ENCODE data around the gene ZG16B.

ZG16B gene

GRCh38 chr16:2842340-2843000 is 12.4 kb downstream of the ZG16B start:
- peak; percentile 66 to 81 for DNase-seq (ENCODE audit: low read depth in 1 of 2, low spot score in 1 of 2)

- no peak for DNase-seq (ENCODE audit: low read depth in 1 of 2, low spot score in 1 of 2)
Measured at GRCh38 chr16:2843526-2843925, 13.4 kb downstream of the ZG16B start.

- no peak for DNase-seq (ENCODE audit: low read depth in 1 of 2, low spot score in 1 of 2)
Measured at GRCh38 chr16:2845116-2845515, 15.0 kb downstream of the ZG16B start.

GRCh38 chr16:2846511-2847310 is 16.6 kb downstream of the ZG16B start:
- no peak for DNase-seq (ENCODE audit: low read depth in 1 of 2, low spot score in 1 of 2)

- no peak for DNase-seq (ENCODE audit: low read depth in 1 of 2, low spot score in 1 of 2)
Measured at GRCh38 chr16:2848933-2849725, 19.0 kb downstream of the ZG16B start.

GRCh38 chr16:2852003-2852730 is 22.1 kb downstream of the ZG16B start:
- no peak for DNase-seq (ENCODE audit: low read depth in 1 of 2, low spot score in 1 of 2)

GRCh38 chr16:2852731-2853507 is 22.8 kb downstream of the ZG16B start:
- DNase-seq (ENCODE audit: low read depth in 1 of 2, low spot score in 1 of 2), result no peak

GRCh38 chr16:2853531-2854073 is 23.5 kb downstream of the ZG16B start:
- DNase-seq (ENCODE audit: low read depth in 1 of 2, low spot score in 1 of 2), result no peak

- no peak for DNase-seq (ENCODE audit: low read depth in 1 of 2, low spot score in 1 of 2)
Measured at GRCh38 chr16:2854700-2855309, 24.7 kb downstream of the ZG16B start.

- no peak for DNase-seq (ENCODE audit: low read depth in 1 of 2, low spot score in 1 of 2)
Measured at GRCh38 chr16:2855536-2855935, 25.4 kb downstream of the ZG16B start.

- DNase-seq (ENCODE audit: low read depth in 1 of 2, low spot score in 1 of 2), result no peak
Measured at GRCh38 chr16:2856061-2856670, 26.1 kb downstream of the ZG16B start.

- DNase-seq (ENCODE audit: low read depth in 1 of 2, low spot score in 1 of 2), result no peak
Measured at GRCh38 chr16:2856686-2857450, 26.8 kb downstream of the ZG16B start.

- DNase-seq (ENCODE audit: low read depth in 1 of 2, low spot score in 1 of 2), result no peak
Measured at GRCh38 chr16:2857451-2858244, 27.5 kb downstream of the ZG16B start, which contains the start of gene PRSS22. PRSS22 (minus strand) TSS chr16:2858170; CDS start chr16:2858104, 66 bp downstream.

GRCh38 chr16:2858245-2859025 is 28.3 kb downstream of the ZG16B start:
- DNase-seq (ENCODE audit: low read depth in 1 of 2, low spot score in 1 of 2), result no peak

- DNase-seq (ENCODE audit: low read depth in 1 of 2, low spot score in 1 of 2), result no peak
Measured at GRCh38 chr16:2859686-2860265, 29.7 kb downstream of the ZG16B start.

- no peak for DNase-seq (ENCODE audit: low read depth in 1 of 2, low spot score in 1 of 2)
Measured at GRCh38 chr16:2860826-2861567, 30.9 kb downstream of the ZG16B start.

Measured in activated CD4-positive, alpha-beta T cell treated with anti-CD3 and anti-CD28 coated beads, Interleukin-2, amount 50 U/mL, for 24 hours (primary cell).